HG03135 (cell line): Measurements from ENCODE around the gene TTPAL.
"Not testable (repeated sequence)": the region's sequence is repeated elsewhere in the genome, so short reads cannot be mapped to it uniquely, and the experiment has no call there.

Experiments used
- ATAC-seq: cut with Tn5 transposase; IDR thresholded peaks from one replicate; pipeline ENCODE4 v1.9.1; 2021; ENCODE audit warnings: mild to moderate bottlenecking, moderate library complexity; ENCODE audit not compliant: unreplicated experiment

The TTPAL gene

DNA sequence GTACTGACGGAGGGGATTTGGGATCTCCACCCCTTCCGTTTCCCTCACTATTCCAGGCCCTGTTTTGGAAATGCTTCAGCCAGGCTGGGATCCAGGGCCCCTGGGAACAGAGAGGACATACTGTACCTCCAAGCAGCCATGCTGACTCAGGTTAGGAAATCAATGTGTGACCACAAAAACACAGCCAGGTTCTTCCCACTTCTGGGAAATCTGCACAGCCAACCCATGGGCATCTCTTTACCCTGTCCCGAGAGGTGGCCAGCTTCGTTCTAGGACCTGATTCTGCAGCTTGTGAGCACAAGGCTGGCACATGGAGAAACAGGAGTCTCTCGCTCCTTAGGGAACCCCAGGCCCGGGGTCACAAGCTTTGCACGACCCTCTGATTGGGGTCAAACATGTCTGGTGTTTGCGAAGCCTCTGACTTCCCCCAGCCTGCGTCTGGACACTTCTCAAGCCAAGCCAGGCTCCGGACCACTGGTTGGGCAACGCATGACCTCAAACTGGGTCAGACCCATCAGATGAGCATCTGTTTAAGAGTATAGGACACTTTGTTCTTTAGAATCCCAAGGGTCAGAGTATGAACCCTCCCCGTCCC is 8.3 kb upstream of the TTPAL start:
- no peak for ATAC-seq

DNA sequence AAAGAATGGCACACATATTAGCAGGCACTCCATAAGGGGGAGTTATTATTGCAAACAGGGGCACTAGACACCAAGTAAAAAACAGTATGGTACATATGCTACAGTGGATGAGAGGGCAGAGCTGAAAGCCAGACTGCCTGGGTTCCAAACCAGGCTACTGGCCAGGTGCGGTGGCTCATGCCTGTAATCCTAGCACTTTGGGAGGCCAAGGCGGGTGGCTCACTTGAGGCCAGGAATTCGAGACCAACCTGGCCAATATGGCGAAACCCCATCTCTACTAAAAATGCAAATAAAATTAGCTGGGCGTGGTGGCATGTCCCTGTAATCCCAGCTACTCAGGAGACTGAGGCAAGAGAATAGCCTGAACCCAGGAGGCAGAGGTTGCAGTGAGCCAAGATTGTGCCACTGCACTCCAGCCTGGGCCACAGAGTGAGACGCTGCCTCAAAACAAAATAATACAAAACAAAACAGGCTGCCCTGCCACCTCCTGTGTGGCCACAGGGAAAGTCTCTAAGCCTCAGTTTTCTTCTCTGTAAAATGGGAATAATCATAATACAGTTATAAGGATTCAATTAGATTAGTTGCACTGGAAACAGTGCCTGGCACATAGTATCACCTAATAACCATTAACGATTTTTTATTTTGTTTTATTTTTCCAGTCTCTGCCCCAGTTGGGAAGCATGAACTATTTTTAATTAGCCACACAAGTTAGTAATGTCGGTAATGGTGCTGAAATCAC is 7.5 kb upstream of the TTPAL start:
- no peak for ATAC-seq

DNA sequence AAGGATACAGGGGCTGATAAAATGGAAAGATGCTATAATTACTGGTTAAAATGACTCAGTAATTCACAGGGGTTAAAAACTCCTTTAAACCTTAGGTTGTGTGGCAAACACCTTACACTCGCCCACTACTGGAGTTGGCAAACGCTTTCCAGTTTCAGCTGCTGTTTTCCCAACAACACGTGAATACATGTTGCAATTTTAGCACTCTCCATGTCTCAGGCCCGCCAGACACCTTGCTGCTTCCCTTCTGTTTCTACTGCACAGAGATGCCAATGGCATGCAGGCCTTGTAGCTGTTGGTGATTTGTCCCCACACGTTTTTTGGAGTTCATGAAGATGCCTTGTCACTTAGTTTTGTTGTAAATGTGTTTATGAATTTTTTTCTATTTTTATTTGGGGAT is 5.3 kb upstream of the TTPAL start:
- no peak for ATAC-seq

DNA sequence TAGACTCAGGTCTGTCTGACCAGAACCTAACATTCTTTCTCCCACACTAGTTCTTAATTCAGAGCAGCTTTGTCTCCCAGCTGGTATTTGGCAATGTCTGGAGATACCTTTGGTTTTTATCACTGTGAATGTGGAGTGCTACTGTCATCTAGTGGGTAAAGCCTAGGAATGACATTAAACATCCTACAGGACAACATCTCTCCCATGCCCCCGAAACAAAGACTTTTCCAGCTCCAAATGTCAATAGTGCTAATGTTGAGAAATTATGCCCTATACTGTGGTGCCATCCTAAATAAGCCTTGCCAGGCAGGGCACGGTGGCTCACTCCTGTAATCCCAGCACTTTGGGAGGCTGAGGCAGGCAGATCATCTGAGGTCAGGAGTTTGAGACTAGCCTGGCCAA is 4.2 kb upstream of the TTPAL start:
- no peak for ATAC-seq

DNA sequence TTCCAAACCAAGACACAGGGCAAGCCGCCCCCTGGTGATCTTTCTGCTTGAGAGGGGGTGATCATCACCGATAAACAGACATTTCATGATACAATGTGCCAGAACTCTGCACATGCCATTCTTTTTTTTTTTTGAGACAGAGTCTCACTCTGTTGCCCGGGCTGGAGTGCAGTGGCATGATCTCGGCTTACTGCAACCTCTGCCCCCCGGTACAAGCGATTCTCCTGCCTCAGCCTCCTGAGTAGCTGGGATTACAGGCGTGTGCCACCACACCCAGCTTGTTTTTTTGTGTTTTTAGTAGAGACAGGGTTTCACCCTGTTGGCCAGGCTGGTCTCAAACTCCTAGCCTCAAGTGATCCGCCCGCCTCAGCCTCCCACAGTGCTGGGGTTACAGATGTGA is 3.4 kb upstream of the TTPAL start:
- not testable (repeated sequence) for ATAC-seq

DNA sequence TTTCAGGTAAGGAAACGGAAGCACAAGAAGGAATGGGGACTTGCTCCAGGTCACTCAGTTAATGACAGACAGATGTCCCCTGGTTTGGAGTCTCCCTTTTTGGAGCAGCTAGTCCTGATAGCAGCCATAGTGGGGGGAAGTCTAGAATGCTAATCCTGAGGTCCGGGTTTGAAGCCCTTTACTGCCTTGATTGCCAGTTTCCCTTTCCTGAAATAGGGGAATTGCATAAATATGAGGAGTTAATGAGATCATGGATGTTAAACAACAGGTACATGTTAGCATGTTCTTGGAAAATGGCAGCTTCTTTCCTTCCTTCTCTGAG is 341 bp upstream of the TTPAL start:
- no peak for ATAC-seq

DNA sequence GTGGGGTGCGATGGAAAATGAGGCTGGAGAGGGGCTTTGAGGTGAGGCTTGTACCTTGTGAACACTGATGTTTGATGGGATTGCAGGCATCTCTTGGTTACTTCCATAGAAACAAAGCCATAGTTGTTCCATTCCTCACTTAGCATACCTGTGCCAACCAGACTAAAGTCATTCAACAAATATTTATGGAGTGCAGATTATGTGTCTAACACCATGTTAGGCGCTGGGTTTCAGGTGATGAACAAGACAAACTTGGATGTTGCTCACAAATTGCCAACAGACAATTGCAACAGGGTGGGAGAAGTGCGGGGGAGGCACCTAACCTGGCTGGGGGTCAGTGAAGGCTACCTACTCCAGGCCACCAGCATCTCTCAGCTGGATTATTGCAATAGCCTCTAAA is 1.5 kb downstream of the TTPAL start:
- ATAC-seq: no peak

DNA sequence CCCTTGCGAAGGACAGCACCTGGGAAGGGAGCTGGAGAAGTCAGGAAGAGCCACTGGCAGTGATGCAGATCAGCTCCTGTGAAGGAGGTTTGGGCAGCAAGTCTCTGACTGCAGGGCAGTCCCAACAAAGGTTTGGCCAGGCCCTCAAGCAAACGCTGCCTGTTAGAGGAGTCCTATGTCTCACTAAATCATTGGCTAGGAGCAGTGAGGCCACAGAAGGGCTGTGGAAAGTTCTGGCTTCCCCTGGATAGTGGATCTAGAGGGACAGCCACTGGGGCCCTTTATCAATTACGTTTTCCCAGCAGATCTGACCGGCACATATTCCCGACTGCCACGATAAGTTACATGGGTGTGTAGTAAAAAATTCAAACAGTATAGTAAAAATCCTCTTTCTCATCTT is 2.5 kb downstream of the TTPAL start:
- no peak for ATAC-seq

DNA sequence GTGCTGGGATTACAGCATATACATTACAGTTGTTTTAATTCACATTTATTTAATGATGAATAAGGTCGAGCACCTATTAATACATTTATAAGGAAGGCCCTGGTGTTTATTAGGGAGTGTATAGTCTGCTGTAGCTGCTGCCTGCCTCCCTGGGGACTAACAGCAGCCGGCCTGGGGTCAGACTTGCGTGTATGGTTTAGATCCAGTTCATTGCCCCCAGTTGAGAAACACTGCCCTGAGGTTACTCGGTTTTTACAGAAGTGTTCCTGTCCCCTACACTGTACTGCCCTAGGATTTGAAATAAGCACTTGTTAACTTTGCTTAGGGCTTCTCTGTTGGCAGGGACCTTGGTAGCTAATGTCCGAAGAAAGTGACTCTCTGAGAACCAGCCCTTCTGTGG is 4.0 kb downstream of the TTPAL start:
- ATAC-seq: no peak

DNA sequence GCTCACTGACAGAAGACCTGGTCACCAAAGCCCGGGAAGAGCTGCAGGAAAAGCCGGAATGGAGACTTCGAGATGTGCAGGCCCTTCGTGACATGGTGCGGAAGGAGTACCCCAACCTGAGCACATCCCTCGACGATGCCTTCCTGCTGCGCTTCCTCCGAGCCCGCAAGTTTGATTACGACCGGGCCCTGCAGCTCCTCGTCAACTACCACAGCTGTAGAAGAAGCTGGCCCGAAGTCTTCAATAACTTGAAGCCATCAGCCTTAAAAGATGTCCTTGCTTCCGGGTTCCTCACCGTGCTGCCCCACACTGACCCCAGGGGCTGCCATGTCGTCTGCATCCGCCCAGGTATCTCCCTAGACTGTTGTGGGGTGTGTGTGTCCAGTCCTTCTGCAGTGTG is 4.4 kb downstream of the TTPAL start:
- no peak for ATAC-seq

DNA sequence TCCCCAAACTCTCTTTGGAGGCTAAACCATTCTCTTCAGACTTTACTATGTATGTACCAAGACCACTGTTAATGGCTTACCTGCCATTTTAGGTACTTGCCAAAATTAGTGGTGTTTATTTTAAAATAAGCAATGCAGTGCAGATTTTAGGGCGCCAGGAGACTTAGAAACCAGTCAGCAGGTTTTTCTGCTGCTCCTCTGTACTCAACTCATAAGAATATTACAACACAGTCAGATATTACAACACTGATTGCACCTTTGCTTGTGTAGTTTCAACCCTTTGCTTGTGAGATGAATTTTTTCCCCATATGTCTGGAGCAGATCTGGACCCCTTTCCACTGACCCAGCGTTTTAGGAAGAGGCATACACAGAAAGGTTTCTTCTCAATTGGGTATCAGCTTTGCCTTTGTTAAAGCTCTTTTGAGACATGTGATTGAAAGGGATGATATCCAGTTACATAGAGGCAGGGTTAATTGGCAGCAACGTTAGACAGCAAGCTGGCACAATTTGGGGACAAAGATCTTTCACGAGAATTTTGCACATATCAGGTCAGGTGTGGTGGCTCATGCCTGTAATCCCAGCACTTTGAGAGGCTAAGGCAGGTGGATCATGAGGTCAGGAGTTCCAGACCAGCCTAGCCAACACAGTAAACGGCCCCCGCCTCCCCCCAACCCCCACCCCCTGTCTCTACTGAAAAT is 6.2 kb downstream of the TTPAL start:
- no peak for ATAC-seq

DNA sequence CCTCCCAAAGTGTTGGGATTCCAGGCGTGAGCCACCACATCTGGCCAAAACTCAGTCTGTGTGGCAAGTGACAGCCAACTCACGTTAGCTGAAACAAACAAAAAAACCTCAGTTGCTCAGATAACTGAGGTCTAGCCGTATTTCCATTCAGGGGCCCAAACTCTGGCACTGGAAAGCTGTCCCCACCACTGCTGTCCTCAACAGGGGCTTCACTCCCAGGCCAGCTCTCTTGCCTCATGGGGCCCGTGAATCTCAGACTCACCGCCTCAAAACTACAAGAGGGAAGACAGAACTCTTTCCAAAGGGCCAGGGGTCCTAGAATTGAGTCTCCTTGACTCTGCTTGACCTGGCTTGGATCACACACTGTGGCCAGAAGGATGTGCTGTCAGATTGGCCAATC is 7.4 kb downstream of the TTPAL start:
- ATAC-seq: no peak

DNA sequence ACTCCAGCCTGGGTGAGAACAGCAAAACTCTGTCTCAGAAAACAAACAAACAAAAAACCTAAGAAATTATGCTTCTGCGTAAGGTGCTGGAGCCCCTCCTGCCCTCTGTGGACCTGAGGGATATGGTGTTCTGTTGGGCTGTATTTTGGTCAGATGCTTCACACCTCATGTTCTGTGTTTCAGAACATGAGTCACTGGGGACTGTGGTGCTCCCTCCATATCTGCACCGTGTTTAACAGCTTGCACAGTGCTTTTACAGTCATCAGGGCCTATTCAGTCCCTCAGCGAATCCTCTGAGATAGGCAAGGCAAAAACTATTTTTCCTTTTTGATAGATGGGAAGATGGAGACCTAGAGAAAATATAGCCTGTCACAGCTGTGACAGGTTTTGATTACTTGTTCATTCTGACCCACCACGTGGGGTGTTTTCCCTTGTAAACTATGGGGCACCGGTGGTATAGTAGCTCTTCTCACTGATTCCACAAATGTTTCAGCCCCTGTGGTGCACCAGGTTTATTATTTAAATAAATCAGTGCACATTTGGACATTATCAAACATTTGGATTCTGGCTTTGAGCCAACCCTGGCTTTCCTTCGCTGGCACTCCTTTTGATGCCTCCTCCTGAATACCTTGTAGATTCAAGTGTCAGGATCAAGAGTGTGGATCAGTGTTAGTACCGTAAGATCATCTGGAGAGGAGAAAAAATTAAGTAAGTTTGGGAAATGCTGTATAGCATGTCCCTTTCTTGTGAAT is 9.6 kb downstream of the TTPAL start:
- no peak for ATAC-seq

DNA sequence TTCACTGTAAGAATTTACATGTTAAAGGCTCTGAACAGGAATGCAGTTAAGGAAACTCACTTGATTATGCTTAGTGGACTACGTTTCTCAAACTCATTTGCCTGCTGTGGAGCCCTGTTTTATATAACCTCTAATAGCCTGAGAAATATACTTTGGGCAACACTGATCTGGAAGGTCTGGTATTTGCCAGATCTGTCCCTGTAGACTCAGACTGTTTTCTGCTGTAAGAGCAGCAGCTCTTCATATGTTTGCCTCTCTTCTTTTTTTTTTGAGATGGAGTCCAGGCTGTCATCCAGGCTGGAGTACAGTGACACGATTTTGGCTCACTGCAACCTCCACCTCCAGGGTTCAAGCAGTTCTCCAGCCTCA is 10.1 kb downstream of the TTPAL start:
- ATAC-seq: no peak

DNA sequence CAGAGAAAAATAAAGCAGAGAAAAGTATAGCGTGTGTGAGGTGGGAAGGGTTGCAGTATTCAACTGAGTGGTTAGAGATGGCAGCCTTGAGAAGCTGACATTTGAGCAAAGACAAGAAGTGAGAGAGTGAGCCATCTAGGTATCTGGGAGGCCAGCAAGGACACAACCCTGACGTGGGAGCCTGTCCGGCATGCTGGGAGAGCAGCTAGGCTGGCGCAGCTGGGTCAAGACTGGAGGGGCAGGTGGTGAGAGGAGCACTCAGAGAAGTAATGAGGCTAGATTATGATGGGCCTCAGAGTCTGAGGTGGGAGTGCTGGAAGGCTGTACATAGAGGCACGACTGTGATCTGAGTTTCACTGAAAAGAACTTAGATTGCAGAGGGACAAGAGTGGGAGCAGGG is 12.9 kb downstream of the TTPAL start:
- no peak for ATAC-seq

DNA sequence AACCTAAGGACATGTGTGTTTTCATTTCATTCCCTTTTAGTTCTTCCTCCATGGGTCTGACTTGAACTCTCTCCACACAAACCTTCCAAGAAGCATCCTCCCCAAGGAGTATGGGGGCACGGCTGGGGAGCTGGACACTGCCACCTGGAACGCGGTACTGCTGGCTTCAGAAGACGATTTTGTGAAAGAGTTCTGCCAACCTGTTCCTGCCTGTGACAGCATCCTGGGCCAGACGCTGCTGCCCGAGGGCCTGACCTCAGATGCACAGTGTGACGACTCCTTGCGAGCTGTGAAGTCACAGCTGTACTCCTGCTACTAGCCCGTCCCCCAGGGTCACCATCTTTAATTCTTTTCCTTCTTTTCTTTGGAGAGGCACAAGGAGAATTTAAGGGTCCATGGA is 13.5 kb downstream of the TTPAL start:
- ATAC-seq: no peak

DNA sequence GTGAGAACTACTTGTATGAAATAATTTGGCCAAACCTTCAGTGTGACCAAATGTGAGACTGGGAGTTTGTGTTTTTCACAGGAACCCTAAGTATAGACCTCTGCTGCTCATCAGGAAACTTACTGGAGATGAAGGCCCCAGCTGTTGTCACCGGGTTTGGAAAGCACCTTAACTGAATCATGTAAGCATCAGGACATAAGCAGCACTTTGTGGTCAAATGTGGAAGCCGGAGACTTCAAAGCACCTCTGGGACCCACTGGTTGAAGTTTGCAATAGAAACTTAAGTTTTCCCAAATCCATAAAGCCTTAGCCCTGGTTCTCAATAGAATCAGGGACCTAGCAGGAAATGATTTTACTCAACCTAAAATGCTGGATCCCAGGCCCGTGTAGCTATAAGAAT is 14.3 kb downstream of the TTPAL start:
- no peak for ATAC-seq

DNA sequence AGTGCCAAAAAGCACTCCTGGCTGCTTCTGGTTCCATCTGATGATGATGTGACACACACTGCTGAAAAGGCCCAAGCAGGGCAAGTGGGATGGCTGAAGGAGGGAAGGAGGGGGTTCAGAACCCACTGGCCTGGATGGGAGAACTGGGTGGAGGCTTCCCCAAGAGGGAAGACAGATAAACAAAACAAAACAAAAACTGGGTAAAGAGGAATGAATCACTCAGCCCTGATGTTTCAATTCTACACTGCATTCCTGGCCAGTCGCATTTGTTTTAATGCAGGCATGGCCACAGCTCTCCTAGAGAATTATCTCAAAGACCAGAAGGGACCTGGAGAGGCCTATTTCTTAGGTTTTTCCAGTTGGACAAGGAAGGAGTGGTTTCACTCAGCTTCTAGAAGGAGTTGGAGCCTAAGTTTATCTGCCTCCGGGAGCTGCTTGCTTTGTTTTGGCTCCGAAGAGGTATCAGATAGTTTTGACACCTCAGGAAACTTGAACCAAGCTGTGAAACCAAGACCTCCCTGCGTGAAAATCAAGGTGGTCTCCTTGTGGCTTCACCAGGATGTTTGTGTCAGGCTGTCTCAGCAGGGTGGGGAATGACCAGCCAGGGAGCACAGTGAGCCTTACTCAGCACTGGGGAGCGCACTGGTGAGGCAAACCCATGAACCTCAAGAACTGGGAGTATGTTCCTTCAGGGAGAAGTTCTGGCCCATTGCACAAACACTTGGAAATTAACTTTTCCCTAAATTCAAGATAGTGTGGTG is 16.1 kb downstream of the TTPAL start:
- no peak for ATAC-seq

DNA sequence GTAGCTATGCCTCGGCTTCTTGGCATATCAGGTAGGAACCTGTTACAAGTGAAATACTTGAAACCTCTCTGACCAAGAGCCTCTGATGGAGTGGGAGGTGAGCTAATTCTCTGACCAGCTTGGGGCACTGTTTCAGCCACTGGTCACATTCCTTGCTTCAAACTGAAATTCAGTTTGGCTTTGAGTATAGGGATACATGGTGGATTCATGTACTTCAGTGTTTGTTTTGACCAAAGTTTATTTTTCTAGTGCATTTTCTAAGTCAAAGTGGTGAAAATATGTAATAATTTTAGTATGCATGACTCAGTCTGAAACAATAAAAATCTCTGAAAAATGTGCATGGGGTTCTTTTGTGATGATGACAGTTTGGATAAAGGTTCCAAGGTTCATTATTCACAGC is 18.6 kb downstream of the TTPAL start:
- ATAC-seq: no peak

DNA sequence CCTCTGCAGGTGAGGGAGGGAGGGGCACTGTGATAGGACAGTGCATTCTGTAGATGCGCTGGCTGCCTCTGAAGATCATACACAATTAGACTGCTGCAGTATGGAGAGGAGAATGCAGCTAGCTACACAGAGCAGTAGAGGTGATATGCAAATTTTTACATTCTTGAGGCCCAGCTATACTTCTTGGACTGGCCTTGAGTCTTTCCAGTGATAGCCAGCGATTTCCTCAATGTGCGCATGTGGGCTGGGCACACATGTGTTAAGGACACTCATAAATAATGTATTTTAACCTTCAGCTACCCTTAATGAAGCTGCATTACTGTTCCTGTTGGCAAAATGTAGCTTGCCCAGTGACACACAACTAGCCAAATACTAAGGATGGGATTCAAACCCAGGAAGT is 19.0 kb downstream of the TTPAL start:
- ATAC-seq: no peak

DNA sequence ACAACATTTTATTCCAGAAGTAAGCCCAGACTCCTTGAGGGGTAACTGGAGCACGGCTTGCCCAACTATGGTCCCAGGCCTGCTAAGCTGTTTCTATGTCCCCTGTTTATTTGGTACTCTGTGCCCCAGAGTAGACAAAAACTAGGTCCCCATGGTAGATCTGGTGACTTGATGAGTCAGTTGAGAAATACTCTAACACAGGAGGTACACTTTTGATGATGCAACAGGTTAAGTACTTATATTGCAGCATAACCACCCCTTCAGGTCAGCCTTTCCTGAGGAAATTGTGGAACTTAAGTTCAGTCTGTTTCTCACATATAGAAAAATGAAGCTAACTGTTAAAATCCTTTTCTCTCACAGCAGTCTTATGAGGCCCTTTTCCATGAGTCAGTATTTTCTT is 19.6 kb downstream of the TTPAL start:
- no peak for ATAC-seq
